Kidney (tissue), 14 donors: ENCODE results near the gene CMIP. TPM values are rescaled to one million over a fixed set of nuclear protein-coding genes. Genes with fewer than 3 reads are reported as not detected.

Experiments used
- DNase-seq, 5 donors: peaks; one replicate each; pipeline ENCODE4 v3.0.0-alpha.2; 2013 to 2020
- FAIRE-seq: peaks from 2 replicates; lab custom pipeline; 2012; peaks lifted over from hg19 to GRCh38; lab: Jason Lieb, UNC
- H3K27ac ChIP-seq, 2 donors: one replicate each; pipeline ENCODE4 v1.7.0; 2013; ENCODE audit warnings: low read depth in 2 of 2, low read length in 2 of 2, inconsistent platforms in 1 of 2
- H3K27me3 ChIP-seq: one replicate; pipeline ENCODE4 v1.7.1; 2013; ENCODE audit warnings: low read length, inconsistent platforms; ENCODE audit not compliant: control insufficient read depth, insufficient read depth
- H3K36me3 ChIP-seq, 3 donors: one replicate each; pipeline versions ENCODE4 v1.7.0 to v1.7.1; 2013; ENCODE audit warnings: low read length in 3 of 3, control low read depth in 1 of 3, inconsistent platforms in 1 of 3; ENCODE audit not compliant: insufficient read depth in 3 of 3, control insufficient read depth in 2 of 3
- H3K4me1 ChIP-seq, 3 donors: one replicate each; pipeline versions ENCODE4 v1.7.0 to v1.7.1; 2013; ENCODE audit warnings: low read length in 3 of 3, inconsistent platforms in 1 of 3, low read depth in 1 of 3; ENCODE audit not compliant: control insufficient read depth in 2 of 3, insufficient read depth in 2 of 3
- H3K4me3 ChIP-seq, 3 donors: one replicate each; pipeline versions ENCODE4 v1.7.0 to v1.8.1; 2013; ENCODE audit warnings: low read length in 3 of 3, control low read depth in 1 of 3, inconsistent platforms in 1 of 3
- H3K9ac ChIP-seq, 3 donors: one replicate each; pipeline versions ENCODE4 v1.7.0 to v1.7.1; 2013; ENCODE audit warnings: low read length in 3 of 3, control low read depth in 1 of 3, inconsistent platforms in 1 of 3
- H3K9me3 ChIP-seq, 3 donors: one replicate each; pipeline versions ENCODE4 v1.7.0 to v1.7.1; 2013; ENCODE audit warnings: low read length in 3 of 3, control low read depth in 1 of 3, inconsistent platforms in 1 of 3; ENCODE audit not compliant: control insufficient read depth in 2 of 3, insufficient read depth in 1 of 3
- CTCF ChIP-seq: IDR thresholded peaks from 3 replicates; pipeline ENCODE4 v1.5.1; 2012; ENCODE audit warnings: mild to moderate bottlenecking, moderate library complexity, borderline replicate concordance; ENCODE audit not compliant: insufficient read depth; ENCODE audit errors: extremely low read depth
- intact Hi-C: fragments of 100-400 bp; cut with DNase I; formaldehyde crosslinking; loops from one replicate; pipeline ENCODE4 v1.11.1; 2022
- polyA plus RNA-seq: library from polyadenylated mRNA; stranded (reverse); fragments of 350-450 nt; fragmentation: Illumina TruSeq; extraction: RNeasy Lipid Tissue Mini Kit (QIAGEN cat#74804); gene quantifications from one replicate; pipeline ENCODE4 v1.2.3, GENCODE V29; 2014; ENCODE audit warnings: low read depth, low replicate concordance; ENCODE audit not compliant: insufficient read depth
- total RNA-seq: library from RNA; stranded (reverse); fragmentation: NEBNext Ultra II Directional; extraction: Animal tissue kit (Norgen Biotek cat#: 25700); gene quantifications from one replicate; pipeline ENCODE4 v1.2.1, GENCODE V29; 2021
- donor health status: control.
- donor health status: control.
- donor health status: control.
- donor health status: control.
- donor health status: control.
- donor health status: DM: yes; HTN: yes; CAD: no.
- donor health status: Normal renal cell carcinoma (clear cell type).

CMIP gene
- total and polyA plus RNA-seq, 2 donors from 2014 or later = 16.6 to 65.7 TPM

GRCh38 chr16:81463296-81463890 is 18.8 kb downstream of the CMIP start:
- peak overlapping the region in 1 of 2 donors; percentile 34 for H3K27ac ChIP-seq
- no peak overlapping the region for H3K4me3 ChIP-seq
- H3K4me1 ChIP-seq = peaks cover 0 to 47% (median 38%) of the 10 kb centered on the region in 3 donors
- FAIRE-seq (no peak), DNase-seq (peak in 1 of 5 donors; percentile 51)
- intact Hi-C loops = no loop called here
- no peak for TF ChIP-seq CTCF
- H3K9ac ChIP-seq = no peak overlapping the region
- H3K36me3 ChIP-seq = peaks cover 0 to 4% (median 0%) of the 10 kb centered on the region in 3 donors
- no peaks in the 10 kb centered on the region for H3K27me3 ChIP-seq
- H3K9me3 ChIP-seq = no peaks in the 10 kb centered on the region

GRCh38 chr16:81464279-81464678 is 19.7 kb downstream of the CMIP start:
- intact Hi-C loops = no loop called here
- DNase-seq = no peak

GRCh38 chr16:81465375-81465943 is 20.9 kb downstream of the CMIP start:
- no peak for FAIRE-seq
- H3K4me3 ChIP-seq = no peak overlapping the region
- H3K9ac ChIP-seq = no peak overlapping the region
- peak overlapping the region in 1 of 2 donors; percentile 0 for H3K27ac ChIP-seq
- peak in 1 of 5 donors; percentile 55 for DNase-seq
- no peaks in the 10 kb centered on the region for H3K9me3 ChIP-seq
- H3K36me3 ChIP-seq = peaks cover 0 to 4% (median 0%) of the 10 kb centered on the region in 3 donors
- intact Hi-C loops = no loop called here
- H3K4me1 ChIP-seq = peaks cover 0 to 47% (median 47%) of the 10 kb centered on the region in 3 donors
- TF ChIP-seq CTCF = no peak
- no peaks in the 10 kb centered on the region for H3K27me3 ChIP-seq

More at GRCh38 chr16:81464279-81464678, 19.7 kb downstream of the CMIP start:
- no peak for FAIRE-seq
- peaks cover 0 to 4% (median 0%) of the 10 kb centered on the region in 3 donors for H3K36me3 ChIP-seq
- no peak for TF ChIP-seq CTCF
- H3K4me1 ChIP-seq = peaks cover 0 to 47% (median 39%) of the 10 kb centered on the region in 3 donors
- no peak overlapping the region for H3K4me3 ChIP-seq
- H3K27ac ChIP-seq = no peak overlapping the region
- no peak overlapping the region for H3K9ac ChIP-seq
- no peaks in the 10 kb centered on the region for H3K9me3 ChIP-seq
- H3K27me3 ChIP-seq = no peaks in the 10 kb centered on the region
